PC-9 (cell line): ENCODE data around the gene TLL2. TPM values are rescaled to one million over a fixed set of nuclear protein-coding genes. Genes with fewer than 3 reads are reported as not detected.

ENCODE experiments used
- BruUV-seq: library from RNA; stranded (reverse); fragments of 400-500 nt; replicated peaks from 2 replicates; lab custom pipeline; 2021; lab: Mats Ljungman, UMichigan
- CTCF ChIA-PET: fragments of 300-600 bp; sonication (Branson Sonifier 250); formaldehyde crosslinking; loops from one replicate; lab custom pipeline; 2022; ENCODE audit warnings: antibody characterized with exemption; lab: Charles Lee
- POLR2A ChIA-PET: fragments of 300-600 bp; sonication (Branson Sonifier 250); formaldehyde crosslinking; loops from one replicate; lab custom pipeline; 2022; ENCODE audit warnings: antibody characterized with exemption; ENCODE audit not compliant: unreplicated experiment; lab: Charles Lee
- DNase-seq, 2 experiments: peaks; one replicate each; pipeline versions ENCODE4 v3.0.0 to v3.0.0-alpha.2; 2015 to 2022; ENCODE audit warnings: mixed read lengths in 1 of 2
- H2AFZ ChIP-seq: fragments of 200-600 bp; sonication (generic); 2 replicates; pipeline ENCODE4 v1.8.1; 2017; ENCODE audit warnings: antibody characterized with exemption
- H3F3A ChIP-seq: fragments of 200-600 bp; sonication (generic); 2 replicates; pipeline ENCODE4 v1.8.1; 2017; ENCODE audit warnings: antibody characterized with exemption, mild to moderate bottlenecking, low read depth; ENCODE audit not compliant: insufficient read depth
- H3K27ac ChIP-seq: fragments of 200-600 bp; sonication (generic); 2 replicates; pipeline ENCODE4 v1.6.1; 2016; ENCODE audit warnings: mixed run types
- H3K27me3 ChIP-seq: fragments of 200-600 bp; sonication (generic); 2 replicates; pipeline ENCODE4 v1.6.1; 2016; ENCODE audit warnings: low read depth, mixed run types; ENCODE audit not compliant: insufficient read depth
- H3K36me3 ChIP-seq: fragments of 200-600 bp; sonication (generic); 2 replicates; pipeline ENCODE4 v1.6.1; 2016; ENCODE audit warnings: low read depth, mixed run types
- H3K4me1 ChIP-seq: fragments of 200-600 bp; sonication (generic); replicated peaks from 2 replicates; pipeline ENCODE4 v1.6.1; 2016; ENCODE audit warnings: mixed run types; ENCODE audit not compliant: insufficient read depth
- H3K4me2 ChIP-seq: fragments of 200-600 bp; sonication (generic); 2 replicates; pipeline ENCODE4 v1.6.1; 2017; ENCODE audit warnings: mixed run types
- H3K4me3 ChIP-seq: fragments of 200-600 bp; sonication (generic); 2 replicates; pipeline ENCODE4 v1.6.1; 2016; ENCODE audit warnings: mixed run types
- H3K79me2 ChIP-seq: fragments of 200-600 bp; sonication (generic); 2 replicates; pipeline ENCODE4 v1.6.1; 2017; ENCODE audit warnings: low read depth, mixed run types
- H3K9me2 ChIP-seq: fragments of 200-600 bp; sonication (generic); 2 replicates; pipeline ENCODE4 v1.8.1; 2017; ENCODE audit warnings: mild to moderate bottlenecking; ENCODE audit not compliant: insufficient read depth
- H3K9me3 ChIP-seq: fragments of 200-600 bp; sonication (generic); 2 replicates; pipeline ENCODE4 v1.8.1; 2016; ENCODE audit warnings: low read depth; ENCODE audit not compliant: insufficient read depth
- H4K20me1 ChIP-seq: fragments of 200-600 bp; sonication (generic); 2 replicates; pipeline ENCODE4 v1.8.1; 2017; ENCODE audit not compliant: insufficient read depth
- CTCF ChIP-seq: fragments of 200-600 bp; sonication (generic); conservative IDR thresholded peaks from 2 replicates; pipeline ENCODE4 v1.6.1; 2017; ENCODE audit warnings: mixed run types, antibody characterized with exemption, mild to moderate bottlenecking, moderate library complexity
- EZH2 ChIP-seq: fragments of 200-600 bp; sonication (generic); IDR thresholded peaks from 2 replicates; pipeline ENCODE4 v1.8.0; 2017; ENCODE audit warnings: antibody characterized with exemption, low read depth
- intact Hi-C: fragments of 100-400 bp; cut with micrococcal nuclease; formaldehyde crosslinking; loops from one replicate; pipeline ENCODE4 v1.10.0; 2022; ENCODE audit not compliant: unreplicated experiment
- total RNA-seq: library from RNA; stranded (reverse); gene quantifications from 2 replicates; pipeline ENCODE4 v1.2.3, GENCODE V29; 2021

Gene TLL2
- total RNA-seq, 1 experiment from 2014 or later = not detected

- DNase-seq = no peak
- BruUV-seq = no TSS peak
- H4K20me1 ChIP-seq = no peaks in the 10 kb centered on the region
- TF ChIP-seq EZH2 (no peak), CTCF (no peak)
- no peaks in the 10 kb centered on the region for H3K4me1 ChIP-seq
- no peaks in the 10 kb centered on the region for H3K27me3 ChIP-seq
- H3K36me3 ChIP-seq = no peaks in the 10 kb centered on the region
- no peaks in the 10 kb centered on the region for H3K9me3 ChIP-seq
- H2AFZ ChIP-seq = no peak overlapping the region
- H3K4me2 ChIP-seq = no peak overlapping the region
- POLR2A ChIA-PET = no interaction called here
- no peaks in the 10 kb centered on the region for H3K9me2 ChIP-seq
- CTCF ChIA-PET = interaction anchor here (0.8 kb wide), 1 partner anchor 29 kb away, joined by 3 read pairs; no protein-coding TSS in a partner anchor
- no peaks in the 10 kb centered on the region for H3F3A ChIP-seq
- intact Hi-C loops = no loop called here
- H3K27ac ChIP-seq = no peak overlapping the region
- no peaks in the 10 kb centered on the region for H3K79me2 ChIP-seq
- H3K4me3 ChIP-seq = no peak overlapping the region
Measured at GRCh38 chr10:96418582-96418981, 95.1 kb downstream of the TLL2 start.

GRCh38 chr10:96417441-96417840 is 96.3 kb downstream of the TLL2 start:
- no peaks in the 10 kb centered on the region for H3K4me1 ChIP-seq
- DNase-seq = no peak
- H3K27me3 ChIP-seq = no peaks in the 10 kb centered on the region
- no peak overlapping the region for H3K4me3 ChIP-seq
- BruUV-seq = no TSS peak
- H3K36me3 ChIP-seq = no peaks in the 10 kb centered on the region
- H3K79me2 ChIP-seq = no peaks in the 10 kb centered on the region
- TF ChIP-seq EZH2 = no peak
- TF ChIP-seq CTCF = no peak
- ChIA-PET CTCF (no interaction called here), POLR2A (interaction anchor here (0.6 kb wide), 1 partner anchor 689 kb away, joined by 3 read pairs; no protein-coding TSS in a partner anchor)
- H3K27ac ChIP-seq = no peak overlapping the region
- no peaks in the 10 kb centered on the region for H3F3A ChIP-seq
- no peaks in the 10 kb centered on the region for H3K9me3 ChIP-seq
- H2AFZ ChIP-seq = no peak overlapping the region
- intact Hi-C loops = no loop called here
- no peak overlapping the region for H3K4me2 ChIP-seq
- no peaks in the 10 kb centered on the region for H4K20me1 ChIP-seq
- no peaks in the 10 kb centered on the region for H3K9me2 ChIP-seq

- no peak for DNase-seq
- Histone ChIP-seq H3K36me3 (no peaks in the 10 kb centered on the region), H3K79me2 (no peaks in the 10 kb centered on the region), H3K4me2 (no peak overlapping the region), H3F3A (no peaks in the 10 kb centered on the region), H3K27ac (no peak overlapping the region), H3K4me1 (no peaks in the 10 kb centered on the region), H2AFZ (no peak overlapping the region), H4K20me1 (no peaks in the 10 kb centered on the region), H3K9me2 (no peaks in the 10 kb centered on the region), H3K4me3 (no peak overlapping the region), H3K9me3 (no peaks in the 10 kb centered on the region), H3K27me3 (peaks cover 4% of the 10 kb centered on the region; the same call in 1 of the 2 replicates)
- BruUV-seq = no TSS peak
- intact Hi-C loops = no loop called here
- CTCF ChIA-PET = no interaction called here
- no peak for TF ChIP-seq EZH2
- TF ChIP-seq CTCF = no peak
- POLR2A ChIA-PET = no interaction called here
Measured at GRCh38 chr10:96416643-96417042, 97.1 kb downstream of the TLL2 start.
